HL-60 (cell line): ENCODE measurements around the gene SNCG.
"Not testable (repeated sequence)": the region's sequence is repeated elsewhere in the genome, so short reads cannot be mapped to it uniquely, and the experiment has no call there.

ENCODE experiments used
- DNase-seq, 2 experiments: peaks; one replicate each; pipeline ENCODE4 v3.0.0-alpha.2; 2010 to 2020; ENCODE audit warnings: low read depth in 1 of 2, low spot score in 1 of 2
- H3K27ac ChIP-seq: fragments of 250-450 bp; sonication (Bioruptor Pico); replicated peaks from 2 replicates; pipeline ENCODE4 v1.5.1; 2020; ENCODE audit warnings: mild to moderate bottlenecking, moderate library complexity
- H3K27me3 ChIP-seq: fragments of 250-450 bp; sonication (Bioruptor Pico); 2 replicates; pipeline ENCODE4 v1.5.1; 2021; ENCODE audit warnings: mild to moderate bottlenecking, moderate library complexity; ENCODE audit not compliant: insufficient read depth, poor library complexity, severe bottlenecking
- H3K4me3 ChIP-seq: replicated peaks from 2 replicates; pipeline ENCODE4 v1.5.1; 2011; ENCODE audit warnings: mild to moderate bottlenecking, control low read depth, low read length; ENCODE audit not compliant: insufficient read depth
- GABPA ChIP-seq: IDR thresholded peaks from 2 replicates; pipeline ENCODE4 v1.6.1; 2012; ENCODE audit warnings: low read depth
- POLR2AphosphoS5 ChIP-seq: IDR thresholded peaks from 2 replicates; pipeline ENCODE4 v1.6.1; 2012; ENCODE audit warnings: low read depth
- SPI1 ChIP-seq: IDR thresholded peaks from 2 replicates; pipeline ENCODE4 v1.6.1; 2012; ENCODE audit warnings: low read depth, mild to moderate bottlenecking, borderline replicate concordance
- TF ChIP-seq, protein P1 (sequence below): IDR thresholded peaks from one replicate; pipeline ENCODE4 v1.5.1; 2011; ENCODE audit warnings: low read length, control low read depth, inconsistent platforms; ENCODE audit not compliant: insufficient read depth
- TF ChIP-seq, protein P2 (sequence below): IDR thresholded peaks from 2 replicates; pipeline ENCODE4 v1.6.1; 2012; ENCODE audit warnings: low read depth; ENCODE audit not compliant: insufficient replicate concordance

Gene SNCG

DNA sequence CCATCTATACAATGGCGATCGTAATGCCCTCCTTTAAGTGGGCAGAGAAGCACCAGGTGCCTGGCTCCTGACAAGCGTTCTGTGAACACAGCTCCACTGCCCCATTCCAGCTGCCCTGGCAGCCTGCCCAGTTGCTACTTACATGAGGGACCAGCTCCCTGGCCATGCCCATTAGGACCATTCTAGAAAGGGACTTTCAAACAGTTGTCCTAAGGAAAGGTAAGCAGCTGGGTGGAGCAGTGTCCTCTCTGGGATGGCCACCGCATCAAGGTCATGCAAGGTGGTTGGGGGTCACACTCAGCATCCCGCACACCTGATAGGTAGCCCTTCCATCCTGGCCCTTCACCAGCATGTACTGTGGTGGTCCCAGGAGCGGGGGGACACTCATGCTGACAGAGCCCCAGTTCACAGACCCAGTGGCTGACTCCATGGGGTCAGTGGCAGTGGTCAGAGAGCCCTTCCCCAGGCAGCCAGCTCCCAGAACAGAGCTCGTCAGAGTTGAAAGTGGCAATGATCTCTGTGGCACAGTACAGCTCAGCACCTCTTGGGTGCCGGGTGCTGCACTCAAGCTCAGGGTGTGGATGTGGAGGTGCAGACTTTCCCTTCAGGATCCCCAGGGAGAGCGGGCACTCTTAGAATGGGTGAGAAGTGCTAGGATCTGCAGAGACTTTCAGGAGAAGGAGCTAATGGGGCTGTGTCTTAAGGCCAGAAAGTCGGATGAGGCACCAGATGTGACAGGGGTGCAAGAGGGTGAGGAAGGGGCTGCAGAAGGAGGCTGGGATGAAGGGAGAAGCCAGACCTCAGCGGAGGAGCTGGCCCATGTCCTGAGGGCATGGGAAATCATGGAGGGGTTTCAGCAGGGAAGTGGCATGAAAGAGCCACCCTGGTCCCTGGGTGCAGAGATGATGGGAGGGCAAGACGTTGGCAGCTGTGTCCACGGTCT is 11.9 kb upstream of the SNCG start:
- no peak for DNase-seq
- H3K27ac ChIP-seq, result no peak overlapping the region
- TF ChIP-seq GABPA (no peak), POLR2AphosphoS5 (no peak), SPI1 (no peak)
- TF ChIP-seq, protein P1, sequence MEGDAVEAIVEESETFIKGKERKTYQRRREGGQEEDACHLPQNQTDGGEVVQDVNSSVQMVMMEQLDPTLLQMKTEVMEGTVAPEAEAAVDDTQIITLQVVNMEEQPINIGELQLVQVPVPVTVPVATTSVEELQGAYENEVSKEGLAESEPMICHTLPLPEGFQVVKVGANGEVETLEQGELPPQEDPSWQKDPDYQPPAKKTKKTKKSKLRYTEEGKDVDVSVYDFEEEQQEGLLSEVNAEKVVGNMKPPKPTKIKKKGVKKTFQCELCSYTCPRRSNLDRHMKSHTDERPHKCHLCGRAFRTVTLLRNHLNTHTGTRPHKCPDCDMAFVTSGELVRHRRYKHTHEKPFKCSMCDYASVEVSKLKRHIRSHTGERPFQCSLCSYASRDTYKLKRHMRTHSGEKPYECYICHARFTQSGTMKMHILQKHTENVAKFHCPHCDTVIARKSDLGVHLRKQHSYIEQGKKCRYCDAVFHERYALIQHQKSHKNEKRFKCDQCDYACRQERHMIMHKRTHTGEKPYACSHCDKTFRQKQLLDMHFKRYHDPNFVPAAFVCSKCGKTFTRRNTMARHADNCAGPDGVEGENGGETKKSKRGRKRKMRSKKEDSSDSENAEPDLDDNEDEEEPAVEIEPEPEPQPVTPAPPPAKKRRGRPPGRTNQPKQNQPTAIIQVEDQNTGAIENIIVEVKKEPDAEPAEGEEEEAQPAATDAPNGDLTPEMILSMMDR, result no peak
- TF ChIP-seq, protein P2, sequence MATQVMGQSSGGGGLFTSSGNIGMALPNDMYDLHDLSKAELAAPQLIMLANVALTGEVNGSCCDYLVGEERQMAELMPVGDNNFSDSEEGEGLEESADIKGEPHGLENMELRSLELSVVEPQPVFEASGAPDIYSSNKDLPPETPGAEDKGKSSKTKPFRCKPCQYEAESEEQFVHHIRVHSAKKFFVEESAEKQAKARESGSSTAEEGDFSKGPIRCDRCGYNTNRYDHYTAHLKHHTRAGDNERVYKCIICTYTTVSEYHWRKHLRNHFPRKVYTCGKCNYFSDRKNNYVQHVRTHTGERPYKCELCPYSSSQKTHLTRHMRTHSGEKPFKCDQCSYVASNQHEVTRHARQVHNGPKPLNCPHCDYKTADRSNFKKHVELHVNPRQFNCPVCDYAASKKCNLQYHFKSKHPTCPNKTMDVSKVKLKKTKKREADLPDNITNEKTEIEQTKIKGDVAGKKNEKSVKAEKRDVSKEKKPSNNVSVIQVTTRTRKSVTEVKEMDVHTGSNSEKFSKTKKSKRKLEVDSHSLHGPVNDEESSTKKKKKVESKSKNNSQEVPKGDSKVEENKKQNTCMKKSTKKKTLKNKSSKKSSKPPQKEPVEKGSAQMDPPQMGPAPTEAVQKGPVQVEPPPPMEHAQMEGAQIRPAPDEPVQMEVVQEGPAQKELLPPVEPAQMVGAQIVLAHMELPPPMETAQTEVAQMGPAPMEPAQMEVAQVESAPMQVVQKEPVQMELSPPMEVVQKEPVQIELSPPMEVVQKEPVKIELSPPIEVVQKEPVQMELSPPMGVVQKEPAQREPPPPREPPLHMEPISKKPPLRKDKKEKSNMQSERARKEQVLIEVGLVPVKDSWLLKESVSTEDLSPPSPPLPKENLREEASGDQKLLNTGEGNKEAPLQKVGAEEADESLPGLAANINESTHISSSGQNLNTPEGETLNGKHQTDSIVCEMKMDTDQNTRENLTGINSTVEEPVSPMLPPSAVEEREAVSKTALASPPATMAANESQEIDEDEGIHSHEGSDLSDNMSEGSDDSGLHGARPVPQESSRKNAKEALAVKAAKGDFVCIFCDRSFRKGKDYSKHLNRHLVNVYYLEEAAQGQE, result no peak

DNA sequence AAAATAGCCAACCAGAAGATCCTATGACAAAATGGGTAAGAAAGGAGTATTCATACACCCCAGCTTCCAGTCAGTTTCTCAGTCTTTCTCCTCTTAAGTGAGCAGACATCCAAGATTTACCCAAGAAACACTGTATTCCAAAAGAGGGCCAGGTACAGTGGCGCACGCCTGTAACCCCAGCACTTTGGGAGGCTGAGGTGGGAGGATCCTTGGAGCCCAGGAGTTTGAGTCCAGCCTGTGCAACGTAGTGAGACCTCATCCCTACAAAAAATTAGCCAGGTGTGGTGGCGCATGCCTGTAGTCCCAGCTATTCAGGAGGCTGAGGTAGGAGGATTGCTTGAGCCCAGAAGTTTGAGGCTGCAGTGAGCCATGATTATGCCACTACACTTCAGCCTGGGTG is 10.6 kb upstream of the SNCG start:
- not testable (repeated sequence) for H3K4me3 ChIP-seq, H3K27ac ChIP-seq, DNase-seq, H3K27me3 ChIP-seq

More for the DNA sequence above, 11.9 kb upstream of the SNCG start:
- Histone ChIP-seq H3K4me3 (no peak overlapping the region), H3K27me3 (no peaks in the 10 kb centered on the region)

DNA sequence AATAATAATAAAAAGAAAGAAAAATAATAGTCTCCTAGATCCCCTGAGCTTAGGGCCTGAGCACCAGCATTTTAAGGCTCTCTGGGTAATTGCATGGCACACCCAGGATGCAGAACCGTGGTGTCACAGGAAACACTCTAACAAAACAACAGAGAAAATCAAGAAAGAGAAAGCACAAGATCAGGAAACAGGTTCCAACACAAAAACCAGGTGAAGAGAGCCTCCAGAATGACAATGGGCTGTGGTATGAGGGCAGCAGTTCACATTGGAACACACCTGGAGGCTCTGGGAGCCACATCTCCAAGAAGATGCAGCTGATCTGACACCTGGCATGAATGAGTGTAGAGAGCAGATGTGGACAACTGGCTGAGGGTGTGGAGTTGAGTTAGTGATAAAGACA is 8.1 kb upstream of the SNCG start:
- TF ChIP-seq, protein P1, result no peak
- TF ChIP-seq SPI1 (no peak), POLR2AphosphoS5 (no peak), GABPA (no peak)
- TF ChIP-seq, protein P2, result no peak
- no peaks in the 10 kb centered on the region for H3K27me3 ChIP-seq
- no peak overlapping the region for H3K27ac ChIP-seq
- H3K4me3 ChIP-seq, result no peak overlapping the region
- no peak for DNase-seq

DNA sequence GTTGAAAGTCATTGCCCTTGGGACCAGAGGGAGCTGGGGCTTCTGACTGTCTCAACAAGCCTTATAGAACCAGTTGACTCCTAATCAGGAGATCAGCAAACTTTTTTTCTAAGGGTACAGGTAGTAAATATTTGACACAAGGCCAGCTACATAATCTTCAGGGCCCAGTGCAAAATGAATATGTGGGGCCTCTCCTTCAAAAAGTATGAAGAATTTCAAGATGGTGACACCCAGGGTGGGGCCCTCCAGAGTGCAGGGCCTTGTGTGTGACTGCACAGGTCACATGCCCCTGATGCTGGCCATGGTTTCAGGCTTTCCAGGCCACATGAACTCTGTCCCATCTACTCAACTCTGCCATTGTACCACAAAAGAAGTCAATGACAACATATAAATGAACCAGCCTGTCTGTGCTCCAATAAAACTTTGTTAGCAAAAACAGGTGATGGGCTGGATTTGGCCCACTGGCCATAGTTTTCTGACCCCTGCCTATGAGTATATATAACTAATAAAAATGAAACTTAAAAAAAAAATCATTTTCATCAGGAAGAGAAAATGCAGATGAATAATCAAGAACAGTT is 7.1 kb upstream of the SNCG start:
- Histone ChIP-seq H3K27me3 (no peaks in the 10 kb centered on the region), H3K4me3 (no peak overlapping the region), H3K27ac (no peak overlapping the region)
- DNase-seq, result no peak
- TF ChIP-seq, protein P1, result no peak
- TF ChIP-seq SPI1, result no peak
- TF ChIP-seq, protein P2, result no peak
- TF ChIP-seq POLR2AphosphoS5, result no peak
- TF ChIP-seq GABPA, result no peak
